HG02938 (cell line): ENCODE measurements around the gene LINC01488.

Experiments used
- ATAC-seq: cut with Tn5 transposase; IDR thresholded peaks from one replicate; pipeline ENCODE4 v1.9.1; 2021; ENCODE audit warnings: mild to moderate bottlenecking, moderate library complexity; ENCODE audit not compliant: unreplicated experiment

Gene LINC01488

DNA sequence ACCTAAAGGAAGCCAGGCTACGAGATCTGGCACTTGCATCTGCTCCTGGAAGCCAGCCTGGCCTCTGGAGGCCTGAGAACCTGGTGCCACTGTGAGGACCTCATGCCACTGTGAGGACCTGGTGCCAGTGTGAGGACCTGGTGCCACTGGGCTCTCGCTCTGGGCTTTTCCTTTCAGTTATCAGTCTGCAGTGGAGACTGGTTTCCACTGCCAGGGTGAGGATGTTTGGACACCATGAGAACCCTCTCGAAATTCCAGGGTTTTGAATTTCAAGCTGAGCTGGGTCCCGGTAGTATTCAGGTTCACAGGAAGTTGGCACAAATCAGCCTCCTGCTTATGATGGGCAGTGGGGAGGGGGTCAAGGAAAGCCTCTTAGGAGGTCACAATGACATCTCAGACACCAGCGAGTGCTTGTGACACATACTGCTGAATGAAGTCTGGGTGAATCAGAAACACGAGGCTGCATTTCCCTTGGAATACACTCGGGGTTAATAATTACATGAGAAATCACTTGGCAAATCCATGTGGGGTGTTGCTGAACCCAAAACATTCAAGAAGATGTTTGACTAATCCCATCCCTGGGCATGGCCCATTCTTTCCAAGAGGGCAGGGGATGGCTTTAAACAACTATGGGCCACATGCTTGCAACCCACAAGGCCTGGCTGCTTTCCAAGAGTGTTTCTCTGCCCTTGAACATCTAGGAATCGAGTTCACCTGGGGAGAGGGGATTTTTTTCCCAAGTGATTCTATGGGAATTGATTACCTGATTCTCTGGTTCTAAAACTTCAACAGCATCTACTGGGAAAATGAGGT is 60.2 kb downstream of the LINC01488 start:
- ATAC-seq: no peak

- ATAC-seq: no peak
Measured at GRCh38 chr11:69542314-69543168, 61.1 kb downstream of the LINC01488 start.
